ENCODE data around the gene MYOC.

GRCh38 chr1:171637928-171638576 lies 14.4 kb downstream of the MYOC start:
- TF ChIP-seq, protein P1, sequence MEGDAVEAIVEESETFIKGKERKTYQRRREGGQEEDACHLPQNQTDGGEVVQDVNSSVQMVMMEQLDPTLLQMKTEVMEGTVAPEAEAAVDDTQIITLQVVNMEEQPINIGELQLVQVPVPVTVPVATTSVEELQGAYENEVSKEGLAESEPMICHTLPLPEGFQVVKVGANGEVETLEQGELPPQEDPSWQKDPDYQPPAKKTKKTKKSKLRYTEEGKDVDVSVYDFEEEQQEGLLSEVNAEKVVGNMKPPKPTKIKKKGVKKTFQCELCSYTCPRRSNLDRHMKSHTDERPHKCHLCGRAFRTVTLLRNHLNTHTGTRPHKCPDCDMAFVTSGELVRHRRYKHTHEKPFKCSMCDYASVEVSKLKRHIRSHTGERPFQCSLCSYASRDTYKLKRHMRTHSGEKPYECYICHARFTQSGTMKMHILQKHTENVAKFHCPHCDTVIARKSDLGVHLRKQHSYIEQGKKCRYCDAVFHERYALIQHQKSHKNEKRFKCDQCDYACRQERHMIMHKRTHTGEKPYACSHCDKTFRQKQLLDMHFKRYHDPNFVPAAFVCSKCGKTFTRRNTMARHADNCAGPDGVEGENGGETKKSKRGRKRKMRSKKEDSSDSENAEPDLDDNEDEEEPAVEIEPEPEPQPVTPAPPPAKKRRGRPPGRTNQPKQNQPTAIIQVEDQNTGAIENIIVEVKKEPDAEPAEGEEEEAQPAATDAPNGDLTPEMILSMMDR (IDR thresholded peaks at IDR 0.05; ENCODE audit: poor library complexity), result no peak
- TF ChIP-seq EZH2 (IDR thresholded peaks at IDR 0.05; ENCODE audit: borderline replicate concordance) (no peak), EZH2phosphoT487 (IDR thresholded peaks at IDR 0.05; ENCODE audit: low read depth, severe bottlenecking, unreplicated experiment) (no peak)
